Measurements from ENCODE around the gene SYT13. TPM values are rescaled to one million over a fixed set of nuclear protein-coding genes. Genes with fewer than 3 reads are reported as not detected.

Gene SYT13
- total RNA-seq, 1 experiment from 2014 or later, result 9.4 TPM

DNA sequence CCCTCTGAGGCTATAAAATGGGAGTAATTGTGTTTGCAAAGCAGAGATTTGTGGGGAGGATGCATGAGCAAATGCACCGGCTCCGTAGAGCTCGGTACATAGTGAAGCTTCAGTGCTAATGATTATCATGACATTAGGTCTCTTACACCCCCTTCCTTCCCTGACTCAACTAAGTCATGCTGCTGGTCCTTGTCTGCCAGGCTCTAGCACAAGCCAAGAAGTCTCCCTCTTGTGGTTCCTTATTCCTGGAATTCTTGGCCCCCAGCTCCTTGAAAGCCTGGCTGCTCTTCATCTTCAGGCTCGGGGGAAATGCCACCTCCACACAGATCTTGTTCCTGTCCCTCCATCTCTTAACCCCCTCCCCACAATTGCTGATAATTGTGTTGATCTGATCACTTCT lies 45.7 kb upstream of the SYT13 start:
- H3K4me3 ChIP-seq (ENCODE audit: low read depth, low read length), result no peak overlapping the region
- CTCF ChIA-PET, result interaction anchor here (0.6 to 3.3 kb wide), 2 partner anchors 210 to 221 kb away, joined by 3 to 20 read pairs; no protein-coding TSS in a partner anchor
- Mint-ChIP-seq H3K27me3 (ENCODE audit: insufficient read depth, unreplicated experiment) (peaks cover 12% of the 10 kb centered on the region), H3K27ac (ENCODE audit: unreplicated experiment) (no peak overlapping the region), H3K9me3 (ENCODE audit: unreplicated experiment) (peaks cover 13% of the 10 kb centered on the region), H3K36me3 (ENCODE audit: insufficient read depth, unreplicated experiment) (no peaks in the 10 kb centered on the region), H3K4me3 (ENCODE audit: unreplicated experiment) (no peak overlapping the region), H3K4me1 (ENCODE audit: low read depth, unreplicated experiment) (no peaks in the 10 kb centered on the region)
- no peaks in the 10 kb centered on the region for H3K4me1 ChIP-seq
- POLR2A ChIA-PET, result no interaction called here
- H3K9me3 ChIP-seq, result peaks cover 8% of the 10 kb centered on the region; the same call in 1 of the 2 replicates
- TF ChIP-seq CTCF (IDR thresholded peaks at IDR 0.05; ENCODE audit: insufficient read depth in 1 of 2, low read depth in 1 of 2, low read length in 1 of 2, severe bottlenecking in 1 of 2, unreplicated experiment in 1 of 2), result no peak
- intact Hi-C loops (cut with micrococcal nuclease; ENCODE audit: unreplicated experiment), result loop anchor here (1.0 to 10.0 kb wide), 2 partner anchors 222 to 397 kb away; no protein-coding TSS in a partner anchor
- BruUV-seq (replicated peaks), result no TSS peak
- H3K27me3 ChIP-seq (replicated peaks; ENCODE audit: control insufficient read depth, insufficient read depth, low read length), result no peaks in the 10 kb centered on the region; the same call in 1 of the 2 replicates
- no peak for DNase-seq
- no peaks in the 10 kb centered on the region for H3K36me3 ChIP-seq (ENCODE audit: control insufficient read depth, insufficient read depth, low read length)

DNA sequence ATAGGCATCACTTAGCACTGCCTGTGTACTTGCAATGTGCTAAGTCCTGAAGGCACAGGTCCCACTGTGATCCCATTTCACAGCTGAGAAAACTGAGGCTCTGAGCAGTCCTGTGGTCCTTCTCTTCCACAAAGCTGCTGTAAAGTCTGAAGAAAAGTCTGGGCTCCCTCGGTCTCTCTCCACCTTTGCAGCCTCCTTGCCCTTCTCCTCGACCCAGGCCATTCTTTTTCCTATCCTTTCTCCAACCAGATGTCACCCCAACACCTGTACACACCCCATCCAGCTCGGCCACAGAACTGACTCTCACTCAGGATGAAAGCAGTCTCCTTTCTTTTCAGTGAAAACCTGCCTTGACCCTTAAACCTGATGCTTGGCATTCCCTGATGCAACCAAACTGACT lies 42.6 kb upstream of the SYT13 start:
- H3K27me3 ChIP-seq (replicated peaks; ENCODE audit: control insufficient read depth, insufficient read depth, low read length), result no peaks in the 10 kb centered on the region; the same call in 1 of the 2 replicates
- no peak for DNase-seq
- Mint-ChIP-seq H3K4me3 (ENCODE audit: unreplicated experiment) (no peak overlapping the region), H3K9me3 (ENCODE audit: unreplicated experiment) (peaks cover 17% of the 10 kb centered on the region), H3K36me3 (ENCODE audit: insufficient read depth, unreplicated experiment) (no peaks in the 10 kb centered on the region), H3K27ac (ENCODE audit: unreplicated experiment) (no peak overlapping the region), H3K4me1 (ENCODE audit: low read depth, unreplicated experiment) (no peaks in the 10 kb centered on the region), H3K27me3 (ENCODE audit: insufficient read depth, unreplicated experiment) (peaks cover 8% of the 10 kb centered on the region)
- intact Hi-C loops (cut with micrococcal nuclease; ENCODE audit: unreplicated experiment), result no loop called here
- no peaks in the 10 kb centered on the region for H3K36me3 ChIP-seq (ENCODE audit: control insufficient read depth, insufficient read depth, low read length)
- no peak for TF ChIP-seq CTCF (IDR thresholded peaks at IDR 0.05; ENCODE audit: insufficient read depth in 1 of 2, low read depth in 1 of 2, low read length in 1 of 2, severe bottlenecking in 1 of 2, unreplicated experiment in 1 of 2)
- no TSS peak for BruUV-seq (replicated peaks)
- POLR2A ChIA-PET, result no interaction called here
- H3K4me3 ChIP-seq (ENCODE audit: low read depth, low read length), result no peak overlapping the region
- peaks cover 9% of the 10 kb centered on the region; the same call in 1 of the 2 replicates for H3K9me3 ChIP-seq
- no peaks in the 10 kb centered on the region for H3K4me1 ChIP-seq
- CTCF ChIA-PET, result no interaction called here

DNA sequence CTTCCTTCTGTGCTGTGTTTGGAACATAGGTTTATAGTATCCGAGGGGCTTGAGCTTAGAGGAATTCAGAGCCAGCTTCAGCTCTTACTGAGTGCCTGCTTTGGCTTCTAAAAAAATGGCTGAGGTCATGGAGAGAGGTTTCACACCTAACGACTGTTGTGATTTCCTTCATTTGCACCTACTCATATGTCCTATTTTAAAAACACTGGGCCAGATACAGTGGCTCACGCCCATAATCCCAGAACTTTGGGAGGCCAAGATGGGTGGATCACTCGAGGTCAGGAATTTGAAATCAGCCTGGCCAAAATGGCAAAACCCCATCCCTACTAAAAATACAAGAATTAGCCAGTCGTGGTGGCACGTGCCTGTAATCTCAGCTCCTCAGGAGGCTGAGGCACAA lies 38.3 kb upstream of the SYT13 start:
- intact Hi-C loops (cut with micrococcal nuclease; ENCODE audit: unreplicated experiment), result no loop called here
- no peak for DNase-seq
- peaks cover 13% of the 10 kb centered on the region for H3K27me3 Mint-ChIP-seq (ENCODE audit: insufficient read depth, unreplicated experiment)
- ChIA-PET CTCF (no interaction called here), POLR2A (no interaction called here)
- no peak overlapping the region for H3K27ac Mint-ChIP-seq (ENCODE audit: unreplicated experiment)
- H3K4me3 Mint-ChIP-seq (ENCODE audit: unreplicated experiment), result no peak overlapping the region
- peaks cover 9% of the 10 kb centered on the region; the same call in 1 of the 2 replicates for H3K9me3 ChIP-seq
- no peak for TF ChIP-seq CTCF (IDR thresholded peaks at IDR 0.05; ENCODE audit: insufficient read depth in 1 of 2, low read depth in 1 of 2, low read length in 1 of 2, severe bottlenecking in 1 of 2, unreplicated experiment in 1 of 2)
- H3K27me3 ChIP-seq (replicated peaks; ENCODE audit: control insufficient read depth, insufficient read depth, low read length), result no peaks in the 10 kb centered on the region
- H3K4me1 Mint-ChIP-seq (ENCODE audit: low read depth, unreplicated experiment), result no peaks in the 10 kb centered on the region
- H3K36me3 ChIP-seq (ENCODE audit: control insufficient read depth, insufficient read depth, low read length), result no peaks in the 10 kb centered on the region
- H3K9me3 Mint-ChIP-seq (ENCODE audit: unreplicated experiment), result peaks cover 17% of the 10 kb centered on the region
- no peaks in the 10 kb centered on the region for H3K4me1 ChIP-seq
- no peaks in the 10 kb centered on the region for H3K36me3 Mint-ChIP-seq (ENCODE audit: insufficient read depth, unreplicated experiment)
- no peak overlapping the region for H3K4me3 ChIP-seq (ENCODE audit: low read depth, low read length)
- no TSS peak for BruUV-seq (replicated peaks)
